Gastroesophageal sphincter (tissue), 3 donors: Measurements from ENCODE around the gene GCDH.

ENCODE experiments used
- CTCF ChIP-seq, 4 experiments: fragments of 200-600 bp in 2 of 4; fragments of 450-650 bp in 2 of 4; sonication (generic) in 1 of 4; IDR thresholded peaks; one replicate each; pipeline ENCODE4 v1.5.1; 2017 to 2019; ENCODE audit warnings: antibody characterized with exemption in 4 of 4, mild to moderate bottlenecking in 2 of 4, moderate library complexity in 2 of 4
- EP300 ChIP-seq: sonication (generic); formaldehyde crosslinking; IDR thresholded peaks from one replicate; pipeline ENCODE4 v1.6.1; 2017; ENCODE audit warnings: antibody characterized with exemption, mild to moderate bottlenecking
- POLR2A ChIP-seq, 2 donors: fragments of 450-650 bp; IDR thresholded peaks; one replicate each; pipeline ENCODE4 v1.6.1; 2017; ENCODE audit warnings: antibody characterized with exemption in 2 of 2, mild to moderate bottlenecking in 2 of 2, moderate library complexity in 1 of 2
- POLR2AphosphoS5 ChIP-seq: sonication (generic); formaldehyde crosslinking; IDR thresholded peaks from one replicate; pipeline ENCODE4 v1.6.1; 2017; ENCODE audit warnings: antibody characterized with exemption

GRCh38 chr19:12936582-12936981 is 45.6 kb downstream of the GCDH start:
- TF ChIP-seq CTCF (IDR thresholded peaks at IDR 0.05): no peak
- TF ChIP-seq POLR2A (IDR thresholded peaks at IDR 0.05): no peak
- no peak for TF ChIP-seq EP300
- no peak for TF ChIP-seq POLR2AphosphoS5
